RPMI8226 (cell line): ENCODE results near the gene PCSK6.

Source experiments
- DNase-seq: peaks from one replicate; pipeline ENCODE4 v3.0.0-alpha.2; 2015

Gene PCSK6

DNA sequence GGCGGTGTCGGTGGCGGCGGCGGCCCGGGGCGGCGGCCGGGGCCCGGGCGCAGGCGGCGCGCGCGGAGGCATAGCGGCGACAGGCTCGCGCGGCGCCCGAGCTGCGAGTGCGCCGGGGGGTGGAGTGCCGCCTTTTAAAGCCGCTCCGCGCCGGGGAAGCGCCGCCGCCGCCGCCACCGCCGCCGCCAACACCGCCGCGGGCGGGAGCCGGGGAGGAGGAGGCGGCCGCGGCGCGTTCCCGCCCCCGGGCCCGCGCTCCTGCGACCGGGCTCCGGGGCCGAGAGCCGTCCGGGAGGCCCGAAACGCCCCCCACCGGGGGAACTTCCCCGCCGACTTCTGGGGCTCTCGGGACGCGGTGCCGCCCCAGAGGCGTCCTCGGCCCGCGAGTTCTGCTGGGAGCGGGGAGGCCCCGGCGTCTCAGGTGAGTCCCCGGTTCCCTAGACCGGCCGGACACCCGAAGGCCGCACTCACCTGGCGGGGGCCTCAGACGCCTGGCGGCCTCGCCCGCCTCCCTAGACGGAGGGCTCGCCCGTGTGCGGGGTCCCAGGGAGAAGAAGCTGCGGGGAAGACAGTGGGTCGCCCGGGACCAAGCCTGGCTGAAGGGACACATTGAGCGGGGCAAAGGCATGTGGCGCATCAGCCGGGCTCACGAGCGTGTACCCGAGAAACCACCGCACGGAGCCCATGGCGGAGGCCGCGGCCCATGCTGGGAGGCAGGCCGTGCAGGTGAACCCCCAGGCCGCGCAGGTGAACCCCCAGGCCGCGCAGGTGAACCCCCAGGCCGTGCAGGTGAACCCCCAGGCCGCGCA, at the start of gene PCSK6:
TSS of gene PCSK6 (minus strand) at position 109 of the 809 bp plus-strand sequence. CDS start at position 72, 37 bp downstream.
- peak; percentile 67 for DNase-seq

DNA sequence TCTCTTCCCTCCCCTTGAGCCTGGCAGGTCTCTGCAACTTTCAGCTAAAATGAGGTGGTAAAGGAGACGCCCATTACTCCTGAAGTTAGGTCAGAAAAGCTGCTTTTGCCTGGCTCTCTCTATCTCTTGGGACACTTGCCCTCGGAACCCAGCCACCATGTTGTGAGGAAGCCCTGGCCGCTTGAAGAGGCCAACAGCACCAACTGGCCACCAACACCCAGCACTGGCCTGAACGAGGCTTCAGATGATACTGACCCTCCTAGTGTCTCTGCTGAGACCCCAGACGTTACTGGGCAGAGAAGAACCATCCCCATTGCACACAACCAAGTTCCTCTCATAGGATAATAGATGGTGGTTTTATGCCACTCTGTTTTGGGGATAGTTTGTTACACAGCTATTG, 49.5 kb upstream of the PCSK6 start:
- no peak for DNase-seq

DNA sequence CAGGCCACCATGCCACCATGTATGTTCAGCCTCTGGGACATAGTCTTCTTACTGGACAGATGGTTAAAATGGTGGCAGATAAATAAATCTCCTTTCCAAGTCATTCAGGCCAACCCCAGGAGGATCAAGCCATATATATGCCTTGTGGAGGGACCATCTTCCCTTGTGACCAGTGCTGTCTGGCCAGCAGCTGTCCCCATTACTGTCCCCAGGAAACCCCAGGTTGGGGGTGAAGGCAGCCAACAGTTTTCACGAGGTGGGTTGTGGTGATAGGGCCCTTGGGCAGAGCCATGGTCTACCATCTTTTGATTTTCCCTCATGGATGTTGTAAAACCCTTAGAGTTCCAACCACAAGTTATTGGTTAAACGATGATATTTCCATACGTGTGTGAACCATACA, 48.7 kb upstream of the PCSK6 start:
- DNase-seq: no peak

DNA sequence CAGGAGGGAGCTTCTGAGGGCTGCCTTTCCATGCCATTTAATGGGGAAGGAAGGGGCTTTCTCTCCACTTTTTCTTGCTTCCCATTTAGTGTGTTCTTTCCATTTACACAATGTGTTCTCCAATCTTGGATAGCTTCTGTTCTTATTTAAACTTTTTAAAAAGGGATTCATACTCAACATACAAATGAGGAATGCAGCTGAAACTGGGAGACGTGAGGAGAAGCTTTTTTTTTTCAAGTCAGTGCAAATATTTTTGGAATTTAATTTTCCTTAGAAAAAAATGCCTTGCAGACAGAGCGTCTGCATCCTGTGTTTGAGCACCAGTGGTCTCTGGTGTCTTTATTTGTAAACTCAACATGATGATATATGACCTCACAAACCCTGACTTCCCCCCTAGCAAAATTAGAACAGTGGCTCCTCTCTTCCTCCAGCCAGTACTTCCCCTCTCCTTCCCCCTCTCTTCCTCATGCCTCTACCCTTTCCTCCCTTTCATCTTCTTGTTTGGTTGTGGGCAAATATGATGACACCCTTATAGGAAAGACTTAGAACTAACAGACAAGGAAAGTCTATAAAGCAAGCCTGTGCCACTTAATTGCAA, 48.1 kb upstream of the PCSK6 start:
- DNase-seq: no peak

DNA sequence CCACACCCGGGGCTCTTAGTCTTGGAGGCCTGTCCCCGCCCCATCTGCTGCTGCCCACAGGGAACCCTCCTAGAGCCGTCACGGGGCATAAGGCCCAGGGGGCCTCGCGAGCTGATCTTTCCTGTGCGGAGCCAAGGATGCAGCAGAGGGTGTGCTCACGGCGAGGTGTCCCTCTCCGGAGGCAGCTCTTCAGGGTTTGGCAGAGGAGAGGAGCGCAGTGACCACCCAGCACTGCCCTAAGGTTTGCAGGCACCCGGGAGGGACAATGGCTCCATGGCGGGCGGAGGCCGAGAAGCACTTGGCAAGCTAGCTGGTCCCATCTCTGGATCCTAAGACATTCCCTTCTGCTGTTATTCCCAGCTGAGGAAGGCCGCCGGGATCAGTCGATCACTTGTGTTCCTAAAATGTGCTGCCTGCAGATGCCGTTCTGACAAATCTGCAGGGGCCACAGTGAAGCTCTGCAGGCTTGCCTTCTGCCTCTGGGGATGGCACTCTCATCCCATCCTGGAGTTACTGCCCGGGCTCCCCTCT, 47.4 kb upstream of the PCSK6 start:
- no peak for DNase-seq

DNA sequence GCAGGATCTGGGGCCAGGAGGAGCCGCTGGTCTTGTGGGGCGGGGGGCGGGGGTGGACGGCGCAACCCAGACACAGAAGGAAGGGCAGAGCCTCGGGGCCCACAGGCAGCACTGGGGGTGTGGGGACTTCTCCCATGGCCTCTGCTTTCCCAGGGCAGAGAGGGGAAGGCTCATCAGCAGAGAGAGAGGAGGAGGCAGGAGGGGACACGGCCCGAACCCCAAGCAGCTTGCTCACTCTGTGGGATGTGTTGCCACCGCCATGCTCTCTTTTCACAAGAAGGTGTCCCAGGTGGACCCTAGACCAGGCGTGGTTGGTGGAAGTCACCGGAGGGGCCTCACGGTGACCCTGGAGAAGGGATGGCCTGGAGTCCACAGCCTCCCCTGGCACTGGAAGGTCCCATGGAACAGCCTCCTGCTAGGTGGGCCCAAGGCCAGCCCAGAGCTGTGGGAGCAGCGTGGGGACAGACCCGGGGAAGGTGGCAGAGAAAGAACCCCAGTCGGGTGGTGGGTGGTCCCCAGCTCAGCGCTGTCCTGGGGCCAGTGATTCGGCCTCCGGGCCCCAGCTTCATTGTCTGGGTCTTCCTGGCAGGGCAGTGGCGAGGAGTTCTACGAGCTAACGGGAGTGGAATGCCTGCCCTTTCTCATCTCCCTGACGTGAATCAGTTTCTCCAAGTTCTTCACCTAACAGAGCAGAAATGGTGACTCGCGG, 46.8 kb upstream of the PCSK6 start:
- no peak for DNase-seq

DNA sequence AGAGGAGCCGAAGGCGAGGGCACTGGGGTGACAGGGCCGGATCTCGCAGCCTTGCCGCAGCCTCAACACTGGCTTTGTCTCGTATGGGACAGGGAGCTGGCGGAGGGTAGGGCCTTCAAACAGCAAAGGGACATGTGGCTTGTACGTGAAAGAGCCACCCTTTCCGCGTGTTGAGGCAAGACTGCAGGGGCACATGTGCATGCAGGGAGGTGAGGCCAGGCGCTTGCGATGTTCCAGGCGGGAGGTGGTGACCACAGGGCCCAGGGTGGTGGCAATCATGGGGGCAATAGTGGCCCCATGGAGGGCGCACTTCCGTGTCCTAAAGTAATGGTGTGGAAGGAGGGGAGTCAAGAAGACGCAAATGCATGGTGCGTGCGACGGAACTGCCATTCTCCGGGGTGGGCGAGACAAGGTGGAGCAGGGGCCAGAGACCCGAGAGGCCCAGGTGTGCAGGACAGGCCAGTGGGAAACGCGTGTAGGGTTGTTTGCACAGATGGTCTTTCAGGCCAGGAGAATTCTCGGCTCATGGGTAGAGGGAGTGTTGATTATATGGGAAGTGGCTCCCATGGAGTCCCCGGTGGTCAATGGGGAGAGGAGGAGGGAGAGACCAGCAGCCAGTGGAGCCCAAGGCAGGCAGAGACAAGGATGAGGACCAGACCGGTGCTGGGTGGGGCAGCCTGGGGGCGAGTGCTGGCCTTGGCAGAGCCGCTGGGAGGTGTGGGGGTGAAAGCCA, 45.8 kb upstream of the PCSK6 start:
- no peak for DNase-seq

DNA sequence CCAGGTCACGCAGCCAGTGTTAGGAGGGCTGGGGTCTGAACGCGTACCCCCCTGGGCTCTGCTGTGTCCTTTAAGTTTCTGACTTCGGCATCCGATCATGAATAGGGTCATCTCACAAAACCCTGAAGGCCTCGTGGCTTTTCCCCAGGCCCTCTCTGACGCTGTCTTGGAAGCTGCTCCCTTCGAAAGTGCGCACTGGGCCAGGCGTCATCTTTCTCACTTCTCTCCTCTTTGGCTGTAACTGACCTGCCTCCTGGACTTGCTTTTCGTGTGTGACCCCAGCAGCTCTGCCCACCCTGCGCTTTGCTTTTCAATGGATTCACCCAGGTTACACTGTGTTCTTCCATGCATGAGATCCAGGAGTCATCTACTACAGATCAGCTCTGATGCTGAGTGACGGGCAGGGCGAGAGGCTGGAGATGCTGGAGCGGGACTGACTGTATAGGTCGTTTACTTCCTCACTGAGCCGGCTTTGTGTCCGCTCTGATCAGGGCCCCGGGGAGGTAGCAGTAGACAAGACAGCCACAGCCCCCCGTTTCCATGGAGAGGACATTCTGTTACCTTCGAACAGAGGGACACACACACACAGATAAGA, 45.0 kb upstream of the PCSK6 start:
- no peak for DNase-seq

DNA sequence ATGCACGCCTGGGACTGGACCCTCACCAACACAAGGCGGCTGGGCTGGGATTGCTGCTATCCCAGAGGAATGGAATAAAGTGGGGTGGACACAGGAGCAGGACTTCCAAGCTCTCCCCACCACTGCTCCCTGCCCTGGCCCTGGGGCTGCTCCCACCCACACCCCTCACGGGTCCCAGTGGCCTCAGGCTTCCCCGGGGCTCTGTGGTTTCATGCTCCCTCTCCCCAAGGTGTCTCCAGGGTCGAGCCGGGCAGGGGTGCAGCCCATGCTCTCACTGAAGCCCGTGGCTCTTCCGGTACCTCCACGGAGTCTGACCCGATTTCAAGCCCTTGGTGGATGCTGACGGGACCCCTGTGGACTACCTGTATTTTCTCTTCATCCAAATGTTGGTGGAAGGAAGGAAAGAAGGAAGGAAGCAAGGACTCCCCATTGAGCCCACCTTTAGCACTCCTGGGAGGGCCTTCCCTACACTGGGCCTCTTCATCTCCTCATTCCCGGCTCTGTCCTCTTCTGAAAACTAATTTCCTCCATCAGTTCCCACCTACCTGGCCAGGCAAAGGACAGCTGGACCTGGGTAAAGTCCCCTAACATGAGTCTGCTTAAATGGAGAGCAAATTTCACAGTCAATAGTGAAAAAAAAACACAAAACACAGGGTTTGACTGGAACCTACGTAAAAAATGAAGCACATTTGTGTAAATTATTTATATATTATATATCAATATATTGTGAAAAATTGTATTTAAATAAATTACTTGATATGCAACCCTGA, 44.0 kb upstream of the PCSK6 start:
- DNase-seq: no peak

DNA sequence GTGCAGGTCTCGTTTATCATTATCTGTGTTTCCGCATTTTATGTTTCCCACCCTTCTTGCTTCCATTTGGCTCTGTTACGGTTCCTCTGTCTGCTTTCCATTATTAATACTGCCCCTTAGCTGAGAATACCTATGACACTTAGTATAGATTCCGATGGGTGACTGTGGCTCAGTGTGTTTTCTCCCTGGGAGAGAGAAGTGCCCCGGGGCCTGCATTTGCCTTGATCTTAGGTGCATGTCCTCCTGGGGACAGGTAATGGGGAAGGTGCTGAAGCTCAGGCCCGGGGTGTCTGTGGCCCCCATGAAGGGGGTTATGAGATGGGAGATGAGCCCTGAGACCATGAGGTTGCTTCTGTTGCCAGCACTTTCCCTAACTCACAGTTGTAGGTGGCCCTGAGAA, 43.4 kb upstream of the PCSK6 start:
- no peak for DNase-seq

DNA sequence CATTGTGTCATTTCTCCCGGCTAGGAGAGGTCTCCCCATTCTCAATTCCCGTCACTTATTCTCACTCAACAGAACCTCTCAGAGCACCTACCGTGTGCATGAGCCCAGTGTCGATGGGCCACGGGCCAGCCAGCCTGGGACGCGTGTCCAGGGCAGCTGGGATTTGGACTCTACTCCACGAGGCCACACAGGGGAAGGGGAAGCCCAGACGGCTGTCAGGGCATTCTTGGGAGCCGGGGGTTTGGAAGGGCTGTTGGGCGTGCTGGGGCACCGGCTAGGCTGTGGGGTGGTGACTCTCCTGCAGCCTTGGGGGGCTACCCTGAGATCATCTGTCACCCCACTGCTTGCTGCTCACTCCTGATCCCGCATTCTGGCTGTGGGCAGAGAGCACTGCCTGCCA, 41.7 kb upstream of the PCSK6 start:
- no peak for DNase-seq

DNA sequence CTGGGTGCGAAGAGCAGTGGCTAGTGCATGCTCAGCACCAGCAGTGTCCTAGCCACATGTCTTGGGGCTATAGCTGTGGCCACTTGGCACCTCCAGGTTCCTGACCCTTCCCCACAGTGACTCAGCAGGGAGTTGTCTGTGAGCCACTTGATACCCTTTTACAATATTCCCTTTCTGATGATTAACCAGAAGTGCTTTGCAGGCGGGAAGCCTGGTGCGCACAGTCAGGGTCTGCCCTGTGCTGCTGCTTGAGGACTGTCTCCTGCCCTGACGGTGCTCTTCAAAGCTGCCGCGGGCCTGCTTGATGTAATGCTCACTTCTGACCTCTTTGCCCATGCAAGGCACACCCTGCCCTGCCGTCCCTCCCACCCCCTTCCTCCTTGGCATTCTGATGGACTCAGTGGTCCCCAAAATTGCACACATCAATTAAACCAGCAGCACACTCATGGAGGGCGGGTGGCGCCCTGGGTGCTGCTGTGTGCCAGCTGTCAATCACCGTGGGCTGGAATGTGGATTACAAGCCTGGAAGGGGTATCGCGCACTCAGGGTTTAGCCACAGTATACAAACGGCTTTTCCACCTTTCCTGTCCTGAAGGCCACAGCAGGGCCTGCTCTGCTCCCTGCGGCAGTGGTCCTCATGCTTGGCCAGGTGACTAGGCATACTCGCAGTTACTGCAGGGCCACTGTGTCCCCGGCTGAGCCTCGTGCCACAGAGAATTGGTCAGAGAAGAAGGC, 40.9 kb upstream of the PCSK6 start:
- no peak for DNase-seq

DNA sequence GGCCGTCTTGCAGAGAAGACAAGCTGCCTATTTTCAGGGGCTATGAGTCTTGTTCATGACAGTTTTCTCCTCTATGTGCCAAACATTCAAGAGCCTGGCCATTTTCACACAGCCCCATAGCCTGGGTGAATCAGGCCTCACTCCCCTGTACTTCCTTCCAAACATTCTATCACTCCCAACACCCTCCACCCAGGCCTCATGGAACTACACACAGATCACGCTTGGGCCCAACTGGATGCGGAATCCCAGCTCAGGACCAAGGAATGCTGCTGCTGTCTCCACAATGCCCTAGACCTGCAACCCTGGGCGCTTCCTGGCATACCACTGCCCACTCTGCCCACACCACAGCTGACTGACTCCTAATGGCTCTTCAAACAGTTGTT, 39.4 kb upstream of the PCSK6 start:
- DNase-seq: no peak

DNA sequence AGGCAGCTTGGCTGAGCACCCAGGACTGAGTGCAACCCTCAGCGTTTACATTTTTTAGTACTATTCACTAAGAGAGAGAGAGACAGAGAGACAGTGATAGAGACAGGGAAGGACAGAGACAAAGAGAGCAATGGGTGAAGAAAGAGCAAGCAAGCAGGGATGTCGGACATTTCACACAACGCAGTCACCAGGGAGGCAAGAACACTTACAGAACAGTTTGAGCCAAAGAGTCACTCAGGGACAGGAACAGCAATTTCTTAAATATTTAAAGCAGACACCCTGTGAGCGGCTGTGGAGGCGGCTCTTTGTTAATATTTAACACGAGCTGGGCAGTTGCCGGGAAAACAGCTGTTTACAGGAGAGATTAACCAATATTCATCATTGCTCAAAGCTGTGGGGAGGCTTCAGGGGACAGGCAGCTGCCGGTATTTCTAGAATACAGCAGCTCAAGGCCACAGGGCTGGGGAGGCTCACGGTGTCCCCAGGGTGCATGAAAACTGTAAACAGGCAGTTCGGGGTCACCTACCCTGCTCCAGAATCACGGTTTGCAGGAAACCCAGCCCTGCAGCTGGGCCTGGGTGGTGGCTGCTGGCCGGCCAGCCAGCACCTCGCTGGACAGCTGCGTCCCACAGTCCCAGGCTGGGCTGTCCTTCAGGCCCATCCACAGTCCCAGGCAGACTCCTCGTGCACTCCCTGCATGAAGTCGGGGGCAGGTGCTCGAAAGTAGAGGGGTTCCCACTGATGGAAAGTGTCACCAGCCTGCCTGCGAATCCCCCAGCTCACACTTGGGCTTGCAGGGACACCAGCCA, 38.8 kb upstream of the PCSK6 start:
- no peak for DNase-seq

DNA sequence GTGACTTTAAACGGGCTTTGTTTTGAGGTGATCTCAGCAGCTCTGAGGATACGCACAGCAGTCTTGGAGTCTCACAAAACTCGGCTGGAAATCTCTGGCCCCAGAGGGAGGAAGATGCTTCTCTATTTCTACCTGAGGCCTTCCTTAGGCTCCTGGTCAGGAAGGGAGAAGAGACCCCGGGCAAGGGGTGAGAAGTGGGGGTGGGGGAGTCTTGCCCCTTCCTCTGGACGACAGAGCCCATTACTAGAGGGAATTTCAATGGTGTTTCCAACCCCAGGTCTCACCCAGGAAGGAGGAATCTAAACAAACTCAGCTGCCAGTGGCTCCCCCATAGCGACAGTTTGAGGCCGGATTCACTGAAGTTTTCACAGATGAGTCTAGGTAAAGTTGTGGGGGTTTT, 37.4 kb upstream of the PCSK6 start:
- DNase-seq: no peak

DNA sequence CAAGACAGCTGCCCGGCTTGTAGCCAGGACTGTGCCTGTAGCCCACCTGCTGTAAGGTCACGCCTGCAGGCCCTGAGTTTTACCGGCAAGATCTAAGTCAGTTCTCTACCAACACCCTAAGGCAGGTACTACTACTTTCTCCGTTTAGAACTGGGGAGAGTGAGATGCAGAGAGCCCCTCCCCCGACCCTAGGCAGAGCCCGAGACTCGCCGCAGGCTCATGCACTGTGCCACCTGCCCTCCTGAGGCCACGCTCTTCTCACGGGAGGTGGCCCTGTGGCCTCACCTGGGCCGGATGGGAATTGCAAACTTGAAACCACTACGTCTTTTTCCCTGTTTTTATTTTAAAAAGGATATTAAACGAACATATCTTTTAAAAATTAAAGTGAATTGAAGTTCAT, 36.9 kb upstream of the PCSK6 start:
- no peak for DNase-seq

DNA sequence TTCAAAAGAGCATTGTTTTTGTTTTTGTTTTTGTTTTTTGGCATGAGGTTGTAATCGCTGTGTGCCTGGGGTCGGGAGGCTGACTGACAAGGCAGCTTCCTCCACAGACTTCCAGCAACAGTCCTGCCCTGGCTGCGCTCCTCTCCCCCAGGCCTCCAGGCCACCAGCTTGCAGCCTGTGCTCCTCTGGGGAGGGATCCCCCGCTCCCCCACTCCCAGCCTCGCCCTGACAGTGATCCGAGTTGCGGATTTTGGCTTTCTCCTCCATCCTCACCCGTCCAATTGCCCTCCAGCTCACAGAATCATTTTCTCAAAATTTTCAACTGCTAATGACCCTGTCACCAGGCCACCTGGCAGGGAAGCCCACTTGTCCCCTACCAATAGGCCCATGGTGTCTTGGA, 36.5 kb upstream of the PCSK6 start:
- no peak for DNase-seq

DNA sequence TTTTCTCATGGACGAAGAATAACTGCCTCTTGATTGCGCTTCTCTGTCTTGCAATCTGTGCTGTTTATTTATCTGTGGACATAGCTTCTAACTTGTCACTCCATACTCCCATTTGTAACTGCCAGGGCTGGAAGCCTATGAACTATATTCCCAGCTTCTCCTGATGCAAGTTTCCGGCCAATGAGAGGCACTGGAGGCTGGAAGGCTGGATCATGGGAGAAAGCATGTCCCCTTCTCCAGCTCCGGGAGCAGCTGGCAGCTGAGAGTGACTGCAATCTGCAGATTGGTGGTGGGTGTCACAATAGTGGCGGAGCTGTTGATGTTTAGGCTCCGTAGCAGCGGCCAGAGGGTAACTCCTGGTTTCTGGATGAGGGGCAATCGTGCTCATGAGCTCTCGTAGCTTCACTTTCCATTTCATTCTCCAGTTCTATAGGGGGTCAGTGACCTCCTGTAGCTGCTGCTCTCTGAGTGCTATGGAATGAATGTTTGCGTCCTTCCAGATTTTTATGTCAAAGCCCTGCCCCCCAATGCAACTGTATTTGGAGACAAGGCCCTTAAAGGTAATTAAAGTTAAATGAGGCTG, 35.7 kb upstream of the PCSK6 start:
- no peak for DNase-seq

DNA sequence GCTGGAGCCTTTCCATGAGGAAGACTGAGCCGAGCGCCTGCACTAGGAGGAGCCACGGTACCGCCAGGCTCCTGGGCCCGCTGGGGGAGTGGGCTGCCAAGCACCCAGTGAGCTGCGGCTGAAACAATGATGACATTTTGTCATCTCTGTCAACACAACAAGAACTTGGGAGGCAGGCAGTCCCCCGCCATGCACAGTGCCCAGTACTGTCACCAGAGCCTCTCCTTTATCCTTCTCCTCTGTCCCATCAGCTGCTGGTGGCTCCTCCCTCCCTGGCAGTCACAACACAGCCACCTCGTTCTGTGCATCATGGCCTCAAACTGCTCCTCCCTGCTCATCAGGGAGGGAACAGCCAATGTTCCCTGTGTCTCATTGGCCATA, 34.0 kb upstream of the PCSK6 start:
- no peak for DNase-seq
